HK-2 (cell line): ENCODE data around the gene SH3PXD2B.
"Not testable (repeated sequence)": the region's sequence is repeated elsewhere in the genome, so short reads cannot be mapped to it uniquely, and the experiment has no call there.

Experiments used
- DNase-seq: peaks from one replicate; pipeline ENCODE4 v3.0.0-alpha.2; 2018; ENCODE audit not compliant: unreplicated experiment

Gene SH3PXD2B

DNA sequence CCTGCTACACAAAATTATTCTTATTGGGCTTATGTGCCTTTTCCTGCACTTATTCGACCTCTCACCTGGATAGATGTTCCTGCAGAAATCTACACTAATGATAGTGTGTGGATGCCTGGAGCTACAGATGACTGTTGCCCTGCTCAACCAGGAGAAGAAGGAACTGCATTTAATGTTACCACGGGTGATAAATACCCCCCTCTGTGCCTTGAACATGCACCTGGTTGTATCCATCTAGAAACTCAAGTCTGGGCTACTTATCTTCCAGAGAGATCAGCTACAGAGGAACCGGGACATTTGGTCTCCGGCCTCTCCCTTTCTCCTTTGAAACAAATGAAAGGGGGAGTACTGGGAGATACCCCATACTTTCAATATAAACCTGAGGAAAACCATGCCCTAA is 54.5 kb downstream of the SH3PXD2B start:
- no peak for DNase-seq

DNA sequence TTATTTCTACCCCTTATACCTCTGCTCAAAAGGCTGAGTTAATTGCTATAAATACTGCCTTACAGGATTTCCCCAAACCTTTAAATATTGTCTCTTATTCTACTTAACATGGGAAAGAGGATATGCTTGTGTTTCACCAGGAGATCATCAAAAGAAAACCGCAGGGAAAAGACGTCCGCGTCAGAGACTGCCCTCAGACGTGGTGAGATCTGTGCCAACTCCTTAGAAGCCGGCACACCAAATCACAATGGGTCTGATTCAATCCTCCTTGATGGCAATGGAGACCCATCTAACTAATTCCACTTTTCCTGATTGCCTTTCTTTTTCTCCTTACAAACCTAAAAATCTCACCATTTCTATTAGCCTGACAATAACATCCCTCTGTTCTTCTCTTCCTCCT is 55.0 kb downstream of the SH3PXD2B start:
- no peak for DNase-seq

DNA sequence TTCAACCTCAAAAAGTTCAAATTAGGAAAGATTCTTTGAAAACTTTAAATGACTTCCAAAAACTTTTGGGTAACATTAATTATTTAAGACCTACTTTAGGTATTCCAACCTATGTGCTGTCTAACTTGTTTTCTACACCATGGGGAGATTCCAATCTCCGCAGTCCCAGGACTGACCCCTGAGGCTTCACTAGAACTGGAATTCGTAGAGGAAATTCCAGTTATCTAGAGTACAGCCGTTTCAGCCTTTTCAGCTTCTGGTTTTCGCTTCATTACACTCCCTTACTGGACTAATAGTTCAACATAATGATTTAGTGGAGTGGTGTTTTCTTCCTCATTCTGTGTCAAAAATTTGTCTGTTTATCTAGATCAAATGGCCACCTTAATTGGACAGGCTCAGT is 55.7 kb downstream of the SH3PXD2B start:
- not testable (repeated sequence) for DNase-seq

DNA sequence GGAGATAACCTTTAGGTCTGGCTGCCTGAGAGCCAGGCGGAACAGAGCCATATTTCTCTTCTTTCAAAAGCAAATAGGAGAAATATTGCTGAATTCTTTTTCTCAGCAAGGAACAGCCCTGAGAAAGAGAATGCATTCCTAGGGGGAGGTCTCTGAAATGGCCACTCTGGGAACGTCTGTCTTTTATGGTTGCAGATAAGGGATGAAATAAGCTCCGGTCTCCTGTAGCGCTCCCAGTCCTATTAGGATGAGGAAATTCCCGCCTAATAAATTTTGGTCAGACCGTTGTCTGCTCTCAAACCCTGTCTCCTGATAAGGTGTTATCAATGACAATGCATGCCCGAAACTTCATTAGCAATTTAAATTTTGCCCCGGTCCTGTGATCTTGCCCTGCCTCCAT is 57.3 kb downstream of the SH3PXD2B start:
- not testable (repeated sequence) for DNase-seq

DNA sequence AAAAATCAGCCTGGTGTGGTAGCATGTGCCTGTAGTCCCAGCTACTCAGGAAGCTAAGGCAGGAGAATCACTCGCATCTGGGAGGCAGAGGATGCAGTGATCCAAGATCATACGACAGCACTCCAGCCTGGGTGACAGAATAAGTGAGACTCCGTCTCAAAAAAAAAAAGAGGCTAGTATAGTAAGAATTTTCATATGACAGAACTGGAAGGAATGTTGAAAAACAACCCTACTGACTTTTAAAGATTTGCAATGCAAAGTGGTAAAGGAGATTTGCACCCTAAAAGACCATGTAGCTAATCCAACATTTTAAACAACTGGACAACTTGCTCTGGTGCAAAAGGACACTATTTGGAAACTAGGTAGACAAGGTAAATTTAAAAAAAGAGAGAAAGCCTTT is 58.1 kb downstream of the SH3PXD2B start:
- no peak for DNase-seq

DNA sequence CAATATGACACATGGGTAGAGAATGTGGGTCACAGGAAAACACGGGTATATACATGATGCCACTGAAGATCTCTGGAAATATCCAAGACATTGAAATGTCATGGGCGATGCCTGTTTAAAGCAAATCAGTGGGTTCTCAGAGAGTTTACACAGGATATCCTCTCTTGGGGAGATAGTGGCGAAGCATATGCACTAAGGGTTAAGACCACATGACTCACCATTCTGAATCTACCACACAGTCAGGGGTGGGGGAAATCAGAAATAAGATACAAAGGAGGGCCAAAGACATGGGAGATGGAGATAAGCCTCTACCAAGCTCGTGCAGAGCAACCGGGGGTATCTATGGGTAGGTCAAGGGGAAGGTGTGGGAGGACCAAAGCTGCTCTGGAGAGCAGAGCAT is 58.8 kb downstream of the SH3PXD2B start:
- no peak for DNase-seq

DNA sequence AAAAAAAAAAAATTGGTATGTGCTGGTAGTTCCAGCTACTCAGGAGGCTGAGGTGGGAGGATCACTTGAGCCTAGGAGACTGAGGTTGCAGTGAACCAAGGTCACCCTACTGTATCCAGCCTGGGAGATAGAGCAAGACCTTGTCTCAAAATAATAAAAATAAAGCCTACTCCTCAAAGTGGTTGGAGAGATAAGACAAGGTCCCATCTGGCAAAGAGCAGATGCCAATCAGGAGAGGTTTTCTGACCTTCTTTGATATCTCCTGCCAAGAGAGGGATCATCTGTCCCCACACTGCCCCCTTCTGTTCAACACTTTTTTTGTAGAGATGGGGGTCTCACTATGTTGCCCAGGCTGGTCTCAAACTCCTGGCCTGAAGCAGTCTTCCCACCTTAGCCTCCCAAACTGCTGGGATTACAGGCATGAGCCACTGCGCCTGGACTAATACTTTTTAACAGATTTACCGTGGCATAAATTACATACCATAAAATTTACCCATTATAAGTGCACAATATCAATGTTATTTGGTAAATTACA is 64.7 kb downstream of the SH3PXD2B start:
- no peak for DNase-seq

DNA sequence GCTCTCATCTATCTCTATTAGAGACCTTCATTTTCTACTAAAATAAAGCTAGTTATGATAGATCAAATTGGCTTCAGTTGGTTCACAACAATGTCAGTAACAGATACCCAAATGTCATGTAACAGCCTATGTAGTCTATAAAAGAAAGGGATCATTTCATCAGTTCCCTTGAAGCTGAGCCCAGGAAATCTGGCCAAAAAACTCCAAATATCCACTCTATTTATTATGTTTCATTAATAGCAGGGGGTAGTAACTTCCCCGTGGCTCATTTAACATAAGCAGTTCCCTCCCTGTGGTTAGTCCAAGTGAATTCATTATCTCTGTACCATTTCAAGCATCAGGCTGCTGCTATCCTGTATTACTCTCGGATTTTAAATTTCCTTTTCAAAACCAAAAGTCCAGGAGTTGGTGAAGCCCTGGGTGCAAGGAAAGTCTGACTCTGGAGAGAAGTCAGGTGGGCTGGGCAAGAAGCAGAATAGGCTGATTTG is 66.0 kb downstream of the SH3PXD2B start:
- no peak for DNase-seq

DNA sequence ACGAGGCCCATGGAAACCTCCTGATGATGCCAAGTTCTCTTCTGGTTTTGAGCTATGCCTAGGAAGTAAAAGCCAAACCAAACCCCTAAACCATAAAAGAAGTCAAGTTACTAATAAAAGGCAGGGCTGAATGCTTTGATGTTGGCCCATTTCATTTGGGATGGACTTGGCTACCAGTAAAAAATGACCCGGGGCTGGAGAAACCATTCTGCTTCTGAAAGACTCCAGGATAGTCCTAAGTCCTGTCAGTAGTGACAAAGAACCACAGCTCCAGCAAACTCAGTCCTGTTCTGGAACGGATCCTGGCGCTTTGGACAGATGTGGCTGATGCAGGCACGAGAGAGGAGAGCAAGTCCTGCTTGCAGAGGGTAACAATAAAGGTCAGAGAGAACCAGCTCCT is 68.6 kb downstream of the SH3PXD2B start:
- DNase-seq: no peak

DNA sequence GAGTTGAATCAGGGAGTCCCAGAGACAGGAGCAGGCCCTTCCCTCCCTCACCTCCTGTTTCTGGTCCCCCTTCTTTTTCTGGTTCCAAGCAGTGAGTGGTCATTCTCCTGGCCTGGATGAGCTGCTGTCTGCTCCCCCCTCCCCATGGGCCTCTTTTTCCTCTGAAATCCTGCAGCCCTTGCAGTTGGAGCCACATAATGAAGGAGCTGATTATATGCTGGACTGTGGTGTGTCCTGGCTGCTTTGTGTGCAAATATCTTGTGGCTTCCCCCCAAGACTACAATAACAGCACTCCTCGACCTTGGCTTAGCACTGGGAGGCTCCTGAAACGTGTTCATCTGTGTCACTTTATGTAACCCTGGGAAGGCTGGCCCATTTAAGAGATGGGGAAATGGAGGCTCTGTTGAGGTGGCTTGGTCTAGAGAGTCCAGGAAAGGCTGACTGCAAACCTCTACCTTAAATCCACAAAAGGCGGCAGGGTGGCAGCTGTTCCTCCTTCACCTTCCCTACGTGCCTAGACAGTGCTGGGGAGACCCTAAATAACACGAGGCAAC is 69.2 kb downstream of the SH3PXD2B start:
- no peak for DNase-seq

DNA sequence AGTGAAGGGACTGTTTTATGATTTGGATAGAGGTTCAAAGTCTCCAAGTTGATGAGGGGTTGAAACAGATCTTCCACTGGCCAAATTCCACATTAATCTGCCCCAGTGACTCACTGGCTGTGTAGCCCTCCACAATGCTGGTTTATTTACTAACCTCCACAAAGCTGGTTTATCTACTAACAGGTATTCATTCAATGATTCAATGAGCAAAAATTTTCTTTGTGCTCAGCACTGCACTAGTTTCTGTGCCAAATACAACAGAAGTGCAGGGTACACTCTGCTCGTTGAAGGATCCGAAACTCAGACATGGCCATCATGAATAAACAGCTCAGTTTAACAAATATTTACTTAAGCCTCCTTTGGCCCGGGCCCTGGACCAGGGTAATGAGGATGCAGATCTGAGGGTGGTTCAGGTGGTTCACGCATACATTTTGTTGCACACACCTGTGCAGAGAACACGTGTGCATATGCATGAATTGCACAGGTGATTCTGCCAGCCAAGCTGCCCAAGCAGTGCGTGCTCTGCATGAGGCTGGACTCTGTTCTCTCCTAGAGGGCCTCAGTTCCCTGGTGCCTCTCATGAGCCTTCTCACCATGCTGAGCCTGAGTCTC is 71.0 kb downstream of the SH3PXD2B start:
- no peak for DNase-seq

DNA sequence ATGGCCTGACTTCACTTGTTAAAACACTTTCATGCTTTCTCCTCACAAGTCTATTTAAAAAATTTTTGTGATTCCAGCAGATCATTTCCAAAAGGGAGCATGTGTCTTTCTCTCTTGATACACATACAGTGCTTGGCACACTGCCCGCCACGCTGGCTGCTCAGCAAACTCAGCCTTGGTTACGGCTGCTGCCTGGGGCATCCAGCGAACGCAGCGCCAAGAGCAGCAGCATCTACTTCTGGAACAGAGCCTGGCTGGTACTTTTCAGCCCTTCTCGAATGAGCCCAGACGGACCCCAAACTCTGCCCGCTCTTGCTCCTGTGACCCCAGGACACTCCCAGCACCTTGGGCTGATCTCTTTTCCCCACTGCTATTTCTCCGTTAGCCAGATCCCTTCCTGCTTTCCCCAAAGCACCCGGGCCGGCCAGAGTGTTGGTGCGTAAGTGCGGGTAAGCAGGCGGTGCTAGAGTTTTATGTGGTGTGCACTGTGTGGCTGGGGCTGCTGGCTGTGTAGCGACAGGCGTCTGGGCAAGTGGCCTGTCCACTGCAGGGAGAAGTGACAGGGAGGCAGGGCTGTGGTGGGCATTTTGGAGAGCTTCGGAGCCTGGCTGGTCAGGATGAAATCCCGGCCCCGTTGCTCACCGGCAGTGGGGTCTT is 73.2 kb downstream of the SH3PXD2B start:
- no peak for DNase-seq

DNA sequence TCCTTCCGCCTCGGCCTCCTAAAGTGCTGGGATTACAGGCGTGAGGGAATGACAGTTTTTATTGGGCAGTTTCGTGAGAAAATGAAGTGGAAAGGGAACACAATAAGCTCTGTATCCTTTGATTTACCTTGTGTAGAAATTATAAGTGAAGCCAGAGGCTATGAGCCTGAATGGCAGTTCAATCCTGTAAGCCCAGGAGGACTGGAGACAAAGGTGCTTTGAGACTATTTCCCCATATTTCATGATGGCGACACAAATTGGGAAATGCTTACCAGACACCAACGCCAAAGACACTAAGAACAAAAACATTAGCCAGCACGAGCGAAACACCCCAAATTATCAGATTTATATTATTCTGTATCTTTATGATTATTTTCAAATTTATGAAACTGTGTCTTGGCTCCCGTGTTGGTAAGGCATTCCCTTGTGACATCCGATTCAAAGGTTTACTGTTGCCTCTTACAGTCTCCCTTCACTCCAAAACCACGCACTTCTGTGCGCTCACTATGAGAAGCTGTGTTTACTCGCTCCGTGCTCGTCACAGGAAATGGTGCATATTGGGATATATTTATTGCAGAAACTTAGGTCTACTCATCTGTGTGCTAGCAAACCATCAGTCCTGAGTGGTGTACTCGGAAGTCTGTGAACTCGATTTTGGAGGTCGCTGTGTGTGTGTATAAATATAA is 73.9 kb downstream of the SH3PXD2B start:
- DNase-seq: no peak

DNA sequence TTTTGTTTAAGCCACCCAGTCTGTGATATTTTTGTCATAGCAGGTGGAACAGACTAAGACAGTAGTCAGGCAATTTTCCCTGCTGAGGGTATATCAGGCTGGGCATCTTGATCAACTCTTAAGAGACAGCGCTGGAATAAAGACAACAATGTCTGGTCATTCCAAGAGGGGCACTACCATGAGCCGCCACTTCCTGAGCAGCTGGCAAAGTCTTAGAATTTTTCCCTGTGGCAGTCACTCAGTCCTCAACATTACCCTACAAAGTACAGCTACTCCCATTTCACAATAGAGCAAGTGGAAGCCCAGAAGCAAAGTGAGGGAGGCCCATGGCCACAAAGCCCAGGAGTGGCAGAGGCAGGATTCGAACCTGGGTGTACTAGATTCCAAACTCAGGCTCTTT is 74.8 kb downstream of the SH3PXD2B start:
- no peak for DNase-seq

DNA sequence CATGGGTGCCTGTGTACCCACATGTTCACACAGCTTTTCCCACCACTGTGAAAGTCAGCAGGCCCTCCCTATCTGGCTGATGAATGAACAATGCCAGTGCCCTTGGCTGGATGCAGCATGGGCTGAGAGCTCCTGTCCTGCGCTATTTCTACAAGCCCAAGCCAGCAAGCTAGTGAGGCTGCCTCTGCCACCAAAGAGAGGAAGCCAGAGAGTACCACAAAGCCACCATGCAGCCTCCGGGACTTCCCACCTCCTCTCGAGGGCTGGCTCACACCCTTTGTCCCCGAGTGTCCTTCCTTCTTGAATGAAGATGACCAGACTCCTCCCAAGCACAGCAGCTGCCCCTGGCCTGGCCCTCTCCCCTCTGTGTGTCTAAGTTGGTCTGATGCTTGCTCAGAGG is 76.5 kb downstream of the SH3PXD2B start:
- no peak for DNase-seq

DNA sequence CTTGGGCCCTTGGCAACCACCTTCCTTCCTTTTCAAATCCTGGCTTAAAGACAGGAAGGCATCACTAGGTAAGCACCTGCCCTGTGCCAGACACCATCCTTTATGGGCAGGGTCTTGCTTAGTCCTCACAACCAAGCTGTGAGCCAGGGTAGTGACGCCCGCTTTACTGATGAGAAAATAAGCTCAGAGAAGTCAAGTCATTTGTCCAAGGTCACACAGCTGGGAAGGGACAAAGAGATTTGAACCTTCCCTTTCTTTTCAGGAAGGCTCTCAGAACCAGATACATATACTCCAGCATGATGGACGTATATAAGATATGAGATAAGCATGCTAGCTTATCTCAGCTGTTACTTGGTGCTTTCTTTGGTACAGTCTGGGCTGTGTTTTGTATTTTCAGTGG is 76.9 kb downstream of the SH3PXD2B start:
- no peak for DNase-seq

DNA sequence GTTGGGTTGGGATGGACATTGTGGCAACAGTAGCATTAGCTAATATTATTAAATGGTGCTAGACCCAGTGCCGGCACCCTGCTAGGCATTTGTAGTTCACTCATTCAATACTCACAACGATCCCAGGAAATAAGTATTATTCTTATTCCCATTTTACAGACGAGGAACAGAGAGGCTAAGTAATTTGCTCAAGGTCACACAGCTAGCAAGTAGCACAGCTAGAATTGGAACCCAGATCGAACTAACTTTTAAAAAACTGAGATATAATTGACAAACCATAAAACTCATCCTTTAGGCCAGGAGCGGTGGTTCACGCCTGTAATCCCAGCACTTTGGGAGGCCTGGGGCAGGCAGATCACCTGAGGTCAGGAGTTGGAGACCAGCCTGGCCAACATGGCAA is 79.5 kb downstream of the SH3PXD2B start:
- DNase-seq: no peak

DNA sequence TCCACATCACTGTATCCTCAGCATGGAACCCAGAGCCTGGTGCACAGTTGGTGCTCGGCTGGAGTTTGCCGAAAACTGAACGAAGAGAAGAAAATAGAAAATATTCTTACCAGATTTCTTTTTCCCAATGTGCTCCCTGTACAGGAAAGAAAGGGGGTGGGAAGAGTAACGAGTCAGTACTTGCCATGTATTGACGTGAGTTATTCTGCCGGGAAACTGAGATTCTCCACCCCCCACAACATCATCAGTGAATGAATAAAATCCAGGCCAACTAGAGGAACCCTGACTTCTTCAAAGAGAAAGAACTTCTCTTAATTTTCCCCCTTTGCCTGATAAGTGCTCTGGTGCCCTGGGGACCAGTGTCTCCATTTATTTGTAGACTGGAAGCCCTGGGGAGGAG is 80.6 kb downstream of the SH3PXD2B start:
- no peak for DNase-seq

DNA sequence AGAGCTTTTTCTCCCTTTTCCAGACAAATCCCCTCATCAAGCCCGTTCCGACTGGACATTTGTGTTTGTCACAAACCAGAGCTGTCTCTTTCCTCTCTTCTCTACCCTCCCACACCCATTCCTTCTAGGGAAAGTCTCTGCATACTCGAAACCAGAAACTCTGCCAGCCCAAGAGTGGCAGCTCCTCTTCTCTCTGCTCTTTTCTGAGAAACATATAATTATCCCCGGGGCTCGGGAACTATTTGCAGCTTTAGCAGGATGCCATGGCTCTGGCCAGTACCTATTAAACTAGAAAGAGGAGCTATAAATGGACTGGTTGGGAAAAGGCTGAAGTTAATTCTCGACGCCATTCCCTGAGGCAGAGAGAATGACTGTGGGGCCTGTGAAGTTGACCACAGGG is 82.6 kb downstream of the SH3PXD2B start:
- DNase-seq: no peak

DNA sequence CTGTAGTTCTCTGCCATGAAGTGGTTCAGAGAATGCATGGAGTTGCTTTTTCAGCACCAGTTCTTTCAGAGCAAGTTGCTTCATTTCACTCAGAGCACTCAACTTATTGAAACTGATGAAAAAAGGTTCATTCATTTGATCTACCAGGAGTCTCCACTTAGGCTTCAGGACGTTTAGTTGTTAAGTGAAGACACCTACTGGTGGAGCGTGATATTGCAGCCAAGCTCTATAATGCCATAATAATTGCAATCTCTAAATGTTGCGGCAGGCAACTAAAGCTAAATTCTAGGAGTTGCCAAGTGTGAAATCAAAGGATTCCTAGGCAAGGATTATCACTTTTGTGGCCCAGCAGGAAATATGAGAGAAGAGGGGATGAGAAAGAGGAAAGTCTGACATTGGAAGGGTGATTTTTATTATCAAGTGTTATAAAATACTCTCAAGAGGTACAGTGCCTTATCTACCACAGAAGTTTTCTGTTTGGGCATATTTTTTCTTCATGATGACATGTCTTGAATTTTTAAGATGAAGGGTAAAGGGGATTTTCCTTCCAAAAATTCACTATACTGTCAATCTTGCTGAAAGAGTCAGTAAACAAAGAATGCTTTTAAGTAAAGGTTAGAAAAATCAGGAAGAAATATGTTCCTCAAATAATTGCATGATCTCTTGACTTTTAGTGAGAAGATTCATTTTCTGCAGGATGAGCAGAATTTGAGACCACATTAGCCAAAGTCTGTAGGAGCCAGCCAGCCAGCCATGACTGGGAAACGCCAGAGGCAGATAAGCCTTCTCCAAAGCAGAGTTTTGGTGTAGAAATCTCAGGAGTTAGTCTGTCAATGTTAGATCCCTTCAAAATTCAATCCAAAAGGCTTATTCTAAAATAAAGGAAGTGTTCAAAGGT is 83.4 kb downstream of the SH3PXD2B start:
- DNase-seq: peak; percentile 21

DNA sequence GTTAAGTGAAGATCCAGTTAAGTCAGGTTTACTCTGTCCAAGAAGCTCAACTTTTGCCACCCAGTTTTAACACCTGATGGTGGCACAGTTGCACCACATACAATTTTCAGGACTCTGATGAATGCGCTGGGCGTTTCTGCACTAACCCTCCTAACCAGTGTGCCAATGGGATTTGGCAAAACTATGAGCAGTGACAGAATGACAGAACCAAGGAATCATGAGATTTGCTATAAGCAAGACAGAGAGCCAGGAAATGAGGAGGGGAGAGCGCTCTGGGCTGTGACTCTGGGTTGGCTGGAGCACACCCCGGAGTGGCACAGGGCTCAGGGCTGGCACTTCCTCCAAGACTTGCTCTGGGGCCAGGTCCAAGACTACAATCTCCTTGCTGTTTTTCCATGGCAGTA is 84.1 kb downstream of the SH3PXD2B start:
- DNase-seq: no peak

DNA sequence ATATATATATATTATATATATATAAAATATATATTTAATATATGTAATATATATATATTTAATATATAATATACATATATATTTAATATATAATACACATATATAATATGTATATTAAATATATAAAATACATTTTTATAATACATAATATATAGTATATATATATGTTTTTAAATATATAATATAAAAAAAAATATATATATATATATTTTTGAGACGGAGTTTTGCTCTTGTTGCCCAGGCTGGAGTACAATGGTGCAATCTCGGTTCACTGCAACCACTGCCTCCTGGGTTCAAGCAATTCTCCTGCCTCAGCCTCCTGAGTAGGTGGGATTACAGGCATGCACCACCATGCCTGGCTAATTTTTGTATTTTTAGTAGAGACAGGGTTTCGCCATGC is 85.6 kb downstream of the SH3PXD2B start:
- not testable (repeated sequence) for DNase-seq
